ENCODE measurements around the gene OR2J3. TPM values are rescaled to one million over a fixed set of nuclear protein-coding genes. Genes with fewer than 3 reads are reported as not detected.

Gene OR2J3
- total RNA-seq, 2 donors from 2014 or later = not detected

GRCh38 chr6:29129326-29130012 is 21.6 kb downstream of the OR2J3 start:
- no peak for DNase-seq (ENCODE audit: low spot score)
- no peak overlapping the region for H3K27ac ChIP-seq
- no peak for TF ChIP-seq CTCF (IDR thresholded peaks at IDR 0.05)
- H3K9me3 ChIP-seq = no peaks in the 10 kb centered on the region
- H3K4me1 ChIP-seq (ENCODE audit: control insufficient read depth in 1 of 2, low read depth in 2 of 2) = no peaks in the 10 kb centered on the region
- no peak for ATAC-seq (ENCODE audit: insufficient number of reproducible peaks, low FRiP score, low read depth)
- H3K4me3 ChIP-seq = no peak overlapping the region
- no peaks in the 10 kb centered on the region for H3K36me3 ChIP-seq
- no peaks in the 10 kb centered on the region for H3K27me3 ChIP-seq (replicated peaks; ENCODE audit: insufficient read depth)

GRCh38 chr6:29130644-29131043 is 22.8 kb downstream of the OR2J3 start:
- no peaks in the 10 kb centered on the region for H3K9me3 ChIP-seq
- no peak for TF ChIP-seq CTCF (IDR thresholded peaks at IDR 0.05)
- H3K36me3 ChIP-seq = no peaks in the 10 kb centered on the region
- no peaks in the 10 kb centered on the region for H3K27me3 ChIP-seq (replicated peaks; ENCODE audit: insufficient read depth)
- H3K4me3 ChIP-seq = no peak overlapping the region
- DNase-seq (ENCODE audit: low spot score) = no peak
- no peak overlapping the region for H3K27ac ChIP-seq
- ATAC-seq (ENCODE audit: insufficient number of reproducible peaks, low FRiP score, low read depth) = no peak
- no peaks in the 10 kb centered on the region for H3K4me1 ChIP-seq (ENCODE audit: control insufficient read depth in 1 of 2, low read depth in 2 of 2)

GRCh38 chr6:29131691-29132090 is 23.8 kb downstream of the OR2J3 start:
- no peak overlapping the region for H3K27ac ChIP-seq
- no peaks in the 10 kb centered on the region for H3K9me3 ChIP-seq
- TF ChIP-seq CTCF (IDR thresholded peaks at IDR 0.05) = no peak
- no peaks in the 10 kb centered on the region for H3K36me3 ChIP-seq
- DNase-seq (ENCODE audit: low spot score) = no peak
- no peak overlapping the region for H3K4me3 ChIP-seq
- no peaks in the 10 kb centered on the region for H3K4me1 ChIP-seq (ENCODE audit: control insufficient read depth in 1 of 2, low read depth in 2 of 2)
- no peak for ATAC-seq (ENCODE audit: insufficient number of reproducible peaks, low FRiP score, low read depth)
- H3K27me3 ChIP-seq (replicated peaks; ENCODE audit: insufficient read depth) = no peaks in the 10 kb centered on the region

GRCh38 chr6:29137724-29138123 is 29.9 kb downstream of the OR2J3 start:
- ATAC-seq (ENCODE audit: insufficient number of reproducible peaks, low FRiP score, low read depth) = no peak
- H3K27me3 ChIP-seq (replicated peaks; ENCODE audit: insufficient read depth) = no peaks in the 10 kb centered on the region
- TF ChIP-seq CTCF (IDR thresholded peaks at IDR 0.05) = no peak

GRCh38 chr6:29141606-29142005 is 33.7 kb downstream of the OR2J3 start:
- Histone ChIP-seq H3K27ac (no peak overlapping the region), H3K4me1 (ENCODE audit: control insufficient read depth in 1 of 2, low read depth in 2 of 2) (no peaks in the 10 kb centered on the region), H3K27me3 (replicated peaks; ENCODE audit: insufficient read depth) (no peaks in the 10 kb centered on the region), H3K9me3 (no peaks in the 10 kb centered on the region), H3K4me3 (no peak overlapping the region), H3K36me3 (no peaks in the 10 kb centered on the region)
- DNase-seq (ENCODE audit: low spot score) (no peak), ATAC-seq (ENCODE audit: insufficient number of reproducible peaks, low FRiP score, low read depth) (no peak)
- TF ChIP-seq CTCF (IDR thresholded peaks at IDR 0.05) = no peak

More at GRCh38 chr6:29137724-29138123, 29.9 kb downstream of the OR2J3 start:
- Histone ChIP-seq H3K9me3 (no peaks in the 10 kb centered on the region), H3K27ac (no peak overlapping the region), H3K4me1 (ENCODE audit: control insufficient read depth in 1 of 2, low read depth in 2 of 2) (no peaks in the 10 kb centered on the region), H3K4me3 (no peak overlapping the region), H3K36me3 (no peaks in the 10 kb centered on the region)
- no peak for DNase-seq (ENCODE audit: low spot score)
